Ramos (cell line): ENCODE data around the gene CTNS.

Experiments used
- in situ Hi-C: fragments of 300-500 bp; cut with MboI; formaldehyde crosslinking; loops from one replicate; pipeline ENCODE4 v1.14.3; 2022; ENCODE audit warnings: low sequenced_read_pairs; ENCODE audit not compliant: unreplicated experiment

The CTNS gene

GRCh38 chr17:3621146-3621720, 15.3 kb upstream of the CTNS start:
- in situ Hi-C loops, result no loop called here

- in situ Hi-C loops, result no loop called here
Observed at GRCh38 chr17:3622977-3623594, 13.5 kb upstream of the CTNS start.

- in situ Hi-C loops, result no loop called here
Observed at GRCh38 chr17:3626831-3627768, 9.5 kb upstream of the CTNS start.

DNA sequence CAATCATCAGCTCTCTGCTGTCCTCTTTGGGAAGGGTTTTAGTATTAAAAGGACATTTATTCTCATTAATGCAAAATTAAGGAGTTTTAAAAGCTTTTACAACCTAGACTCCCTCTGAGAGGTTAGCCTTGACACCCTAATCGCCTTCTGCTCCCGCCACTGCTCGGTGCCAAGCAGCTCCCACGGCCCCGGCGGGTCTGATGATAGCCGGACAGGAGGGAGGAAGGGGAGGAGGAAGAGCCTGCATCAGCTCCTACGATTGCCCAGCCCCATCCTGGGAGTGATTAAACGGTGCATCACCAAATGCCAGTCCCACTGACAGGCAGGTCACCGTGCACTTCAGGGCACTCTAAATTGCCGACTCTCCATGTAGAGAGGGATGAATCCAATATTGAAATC, 8.8 kb upstream of the CTNS start:
- in situ Hi-C loops, result no loop called here

DNA sequence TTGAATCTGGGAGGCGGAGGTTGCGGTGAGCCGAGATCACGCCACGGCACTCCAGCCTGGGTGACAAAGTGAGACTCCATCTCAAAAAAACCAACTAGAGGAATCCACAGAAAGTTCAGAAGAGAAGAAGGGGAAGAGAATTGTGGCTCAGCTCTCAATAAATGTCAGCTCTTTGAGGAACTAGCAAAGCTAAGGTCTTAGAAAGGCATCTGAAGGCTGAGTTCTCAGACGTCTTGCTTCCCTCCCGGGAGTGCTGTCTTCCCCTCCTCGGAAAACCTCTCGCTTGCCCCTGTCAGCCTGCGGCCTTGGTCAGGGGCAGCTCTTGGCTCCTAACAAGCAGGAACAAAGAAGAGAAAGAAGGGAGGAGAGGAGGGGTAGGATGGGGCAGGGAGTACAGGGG, 5.8 kb upstream of the CTNS start:
- in situ Hi-C loops, result no loop called here

DNA sequence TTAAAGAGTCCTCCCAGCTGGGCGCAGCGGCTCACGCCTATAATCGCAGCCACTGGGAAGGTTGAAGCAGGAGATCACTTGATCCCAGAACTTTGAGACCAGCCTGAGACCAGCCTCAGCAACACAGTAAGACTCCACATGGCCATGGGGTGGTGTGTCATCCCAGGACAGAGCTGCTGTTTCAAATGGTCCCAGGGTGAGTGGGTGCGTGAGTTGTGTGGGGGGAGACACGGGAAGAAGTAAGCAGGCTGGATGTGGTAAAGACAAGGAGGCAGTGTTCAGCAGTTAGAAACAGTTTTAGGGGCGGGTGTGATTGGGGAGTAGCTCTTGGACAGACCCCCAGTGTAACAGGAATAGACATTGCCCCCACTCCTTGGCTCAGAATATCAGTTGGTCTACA, 4.3 kb upstream of the CTNS start:
- in situ Hi-C loops, result no loop called here

- in situ Hi-C loops, result no loop called here
Observed at GRCh38 chr17:3635474-3636153, 946 bp upstream of the CTNS start.

GRCh38 chr17:3636908-3637373, 381 bp downstream of the CTNS start:
- in situ Hi-C loops, result no loop called here

DNA sequence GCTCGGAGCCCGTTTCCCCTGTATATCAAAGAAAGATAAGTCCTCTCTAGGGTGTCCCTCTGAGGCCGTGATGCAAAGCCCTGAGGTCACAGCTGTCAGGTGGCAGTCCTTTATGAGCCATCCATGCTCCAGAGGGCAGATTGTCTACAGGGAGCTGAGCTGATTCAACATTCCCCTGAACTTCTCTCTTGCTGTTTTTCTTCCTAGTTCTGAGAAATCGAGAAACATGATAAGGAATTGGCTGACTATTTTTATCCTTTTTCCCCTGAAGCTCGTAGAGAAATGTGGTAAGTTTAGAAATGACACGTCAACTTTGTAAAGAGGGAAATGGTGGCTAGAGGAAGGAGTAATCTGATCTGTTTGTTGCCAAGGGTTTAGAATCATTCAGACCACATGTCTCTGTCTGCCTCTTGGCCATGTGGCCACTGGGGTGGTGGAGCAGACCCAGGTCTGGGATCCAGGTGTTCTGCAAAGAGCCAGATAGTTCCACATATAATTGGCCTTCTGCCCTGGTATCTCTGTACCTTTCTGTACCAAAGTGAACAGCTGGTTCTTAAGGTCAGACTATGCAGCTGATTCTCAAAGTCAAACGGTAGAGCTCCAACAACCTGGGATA, 3.5 kb downstream of the CTNS start:
- in situ Hi-C loops, result no loop called here

GRCh38 chr17:3641014-3641413, 4.5 kb downstream of the CTNS start:
- in situ Hi-C loops, result no loop called here

DNA sequence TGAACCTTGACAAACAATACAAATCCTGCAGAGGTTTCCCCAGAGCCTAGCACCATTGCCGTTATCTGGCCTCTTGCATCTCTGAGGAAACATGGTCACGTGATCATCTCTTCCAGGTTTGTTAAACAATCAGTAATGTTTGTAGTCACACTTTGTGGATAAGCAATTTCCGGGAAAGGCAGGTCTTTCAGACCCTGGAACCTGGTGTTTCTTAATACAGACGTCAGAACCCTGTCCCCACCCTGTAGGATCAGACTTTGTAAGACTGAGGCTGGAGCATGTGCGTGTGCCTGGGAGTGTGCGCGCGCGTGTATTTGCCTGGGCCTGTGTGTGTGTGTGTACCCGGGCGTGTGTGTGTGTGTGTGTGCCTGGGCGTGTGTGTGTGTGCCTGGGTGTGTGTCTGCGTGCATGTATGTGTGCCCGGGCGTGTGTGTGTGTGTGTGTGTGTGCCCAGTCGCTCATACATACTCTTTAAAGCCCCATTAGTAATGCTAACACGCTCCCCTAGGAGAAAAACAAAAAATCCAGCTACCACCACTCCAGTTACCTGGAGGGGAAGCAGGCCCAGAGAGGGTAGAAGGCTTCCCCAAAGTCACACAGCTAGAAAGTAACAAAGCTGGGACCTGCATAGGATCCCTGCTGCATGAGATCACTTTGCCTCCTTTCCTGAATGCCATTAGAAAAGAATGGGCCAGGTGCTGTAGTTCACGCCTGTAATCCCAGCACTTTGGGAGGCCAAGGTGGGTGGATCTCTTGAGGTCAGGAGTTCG, 5.3 kb downstream of the CTNS start:
- in situ Hi-C loops, result no loop called here

GRCh38 chr17:3643889-3644349, 7.4 kb downstream of the CTNS start:
- in situ Hi-C loops, result no loop called here

GRCh38 chr17:3645310-3645709, 8.8 kb downstream of the CTNS start:
- in situ Hi-C loops, result no loop called here

- in situ Hi-C loops, result no loop called here
Observed at GRCh38 chr17:3647251-3647650, 10.7 kb downstream of the CTNS start.

DNA sequence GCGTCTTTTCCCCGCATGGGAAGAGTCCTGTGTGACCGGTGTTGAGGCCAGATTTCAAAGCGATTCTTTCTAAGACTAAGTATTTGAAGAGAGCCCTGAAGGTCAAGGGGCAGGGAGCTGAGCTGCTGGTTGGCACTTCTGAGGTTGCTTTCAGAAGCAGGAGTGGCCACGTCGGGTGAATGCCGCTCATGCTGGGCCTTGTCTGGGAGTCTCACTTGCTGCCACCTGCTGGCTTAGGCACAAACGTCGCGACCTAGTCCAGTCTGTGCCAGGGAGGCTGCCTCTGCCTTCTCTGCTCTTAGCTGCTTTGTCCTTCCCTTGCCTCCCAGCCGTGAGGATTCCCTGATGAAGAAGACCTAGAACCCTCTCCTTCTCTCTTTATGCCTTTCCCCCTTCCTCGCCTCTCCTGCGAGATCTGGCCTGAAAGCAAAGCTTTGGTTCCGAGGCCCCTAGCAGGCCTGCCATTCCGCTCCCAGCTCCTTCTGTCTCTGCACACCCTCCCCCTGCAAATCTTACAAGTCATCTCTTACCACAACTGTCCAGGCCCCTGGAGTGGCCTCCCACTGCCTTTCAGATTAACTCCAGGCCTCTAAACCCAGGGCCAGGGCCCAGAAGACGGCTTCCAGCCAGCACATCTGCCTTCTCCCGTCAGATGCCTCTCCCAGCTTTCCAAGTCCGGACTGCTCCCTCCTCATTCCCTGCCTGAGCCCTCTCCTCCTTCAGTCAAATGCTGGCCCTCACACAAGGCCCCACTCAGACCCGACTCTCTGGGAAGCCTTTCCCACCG, 11.4 kb downstream of the CTNS start:
- in situ Hi-C loops, result no loop called here

GRCh38 chr17:3655766-3656165, 19.2 kb downstream of the CTNS start:
- in situ Hi-C loops, result no loop called here

GRCh38 chr17:3656353-3656752, 19.8 kb downstream of the CTNS start:
- in situ Hi-C loops, result no loop called here

DNA sequence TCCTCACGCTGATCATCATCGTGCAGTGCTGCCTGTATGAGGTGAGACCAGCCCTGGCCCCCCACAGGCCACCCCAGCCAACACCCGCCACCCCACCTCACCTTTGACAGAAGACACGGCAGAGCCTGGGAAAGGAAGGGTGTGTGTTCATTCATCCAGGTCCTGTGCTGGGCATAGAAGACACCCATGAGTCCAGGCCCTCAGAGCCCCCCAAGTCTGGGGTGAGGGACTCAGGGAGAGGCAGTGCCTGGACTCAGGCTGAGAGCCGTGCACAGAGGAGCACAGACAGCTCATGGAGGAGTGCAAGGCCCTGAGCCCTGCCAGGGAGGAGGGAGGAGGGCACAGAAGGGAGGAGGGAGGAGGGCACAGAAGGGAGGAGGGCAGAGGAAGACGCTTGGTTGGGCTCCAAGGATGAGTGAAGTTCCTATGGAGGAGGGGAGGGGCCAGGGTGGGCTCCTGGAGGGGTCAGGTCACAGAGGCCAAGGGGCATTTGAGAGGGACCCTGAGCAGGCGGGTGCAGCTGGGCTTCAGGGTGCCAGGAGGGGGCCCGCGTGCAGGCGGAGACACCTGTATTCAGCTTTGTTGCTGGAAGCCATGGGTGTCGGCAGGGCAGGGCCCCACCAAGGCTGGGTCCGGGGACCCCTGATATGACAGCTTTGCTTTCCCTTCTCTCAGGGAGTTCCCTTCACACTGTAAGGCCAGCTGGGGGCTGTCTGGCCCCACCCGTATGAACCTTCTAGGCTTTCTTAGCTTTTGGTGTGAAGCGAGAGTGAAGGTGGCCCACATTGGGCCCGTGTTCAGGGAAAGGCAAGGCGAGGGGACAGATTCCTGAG, 20.4 kb downstream of the CTNS start:
- in situ Hi-C loops, result no loop called here
